Raji (cell line): Measurements from ENCODE around the gene CD40.

ENCODE experiments used
- POLR2A ChIP-seq: IDR thresholded peaks from 2 replicates; pipeline ENCODE4 v1.6.1; 2011; ENCODE audit warnings: low read depth, low read length, control low read depth; ENCODE audit not compliant: insufficient read depth

The CD40 gene

DNA sequence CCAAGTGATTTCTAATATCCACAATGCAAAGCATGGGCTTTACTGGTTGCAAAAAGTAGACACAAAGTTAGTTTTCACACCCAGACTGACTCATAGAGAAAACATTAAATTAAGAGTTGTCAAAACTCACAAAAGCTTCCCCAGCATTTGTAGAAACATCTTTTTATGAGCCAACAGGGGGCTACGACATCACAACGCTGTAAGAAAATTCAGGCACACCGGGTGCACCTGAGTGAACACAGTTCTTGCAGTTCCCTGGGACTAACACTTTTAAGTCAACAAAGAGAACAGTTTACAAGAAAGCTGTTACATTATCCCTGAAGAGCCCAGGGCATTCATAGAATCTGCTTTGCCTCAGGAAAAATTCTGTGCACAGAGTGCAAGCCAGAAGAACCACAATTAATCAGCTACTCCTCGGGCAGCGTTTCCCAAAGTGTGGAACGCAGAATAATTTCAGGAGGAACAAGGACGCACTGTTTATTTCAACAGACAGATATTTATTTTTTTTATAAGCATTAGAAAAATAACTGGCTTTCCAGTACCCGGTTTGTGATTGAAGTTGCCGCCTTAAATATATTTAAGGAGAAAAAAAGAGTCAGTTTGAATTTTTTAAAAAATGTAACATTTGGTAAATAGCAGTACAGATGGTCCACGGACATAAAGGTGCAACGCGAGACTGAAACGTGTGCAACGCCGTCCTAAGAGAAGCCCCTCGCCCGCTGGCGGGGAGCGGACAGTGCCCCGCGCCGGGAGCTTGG, 29.5 kb upstream of the CD40 start:
- TF ChIP-seq POLR2A: no peak

DNA sequence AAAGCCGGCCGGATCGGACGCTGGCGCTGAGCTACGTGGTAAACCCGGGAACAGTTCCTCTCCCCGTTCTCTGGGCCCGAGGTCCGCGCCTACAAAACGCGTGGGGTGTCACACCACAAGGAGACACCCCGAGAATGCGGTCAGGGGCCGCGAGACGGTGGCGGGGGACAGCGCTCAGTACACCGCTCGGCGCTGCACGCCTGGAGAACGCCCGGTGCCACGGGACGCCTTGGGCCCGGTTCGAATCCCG, 29.0 kb upstream of the CD40 start:
- TF ChIP-seq POLR2A: no peak

DNA sequence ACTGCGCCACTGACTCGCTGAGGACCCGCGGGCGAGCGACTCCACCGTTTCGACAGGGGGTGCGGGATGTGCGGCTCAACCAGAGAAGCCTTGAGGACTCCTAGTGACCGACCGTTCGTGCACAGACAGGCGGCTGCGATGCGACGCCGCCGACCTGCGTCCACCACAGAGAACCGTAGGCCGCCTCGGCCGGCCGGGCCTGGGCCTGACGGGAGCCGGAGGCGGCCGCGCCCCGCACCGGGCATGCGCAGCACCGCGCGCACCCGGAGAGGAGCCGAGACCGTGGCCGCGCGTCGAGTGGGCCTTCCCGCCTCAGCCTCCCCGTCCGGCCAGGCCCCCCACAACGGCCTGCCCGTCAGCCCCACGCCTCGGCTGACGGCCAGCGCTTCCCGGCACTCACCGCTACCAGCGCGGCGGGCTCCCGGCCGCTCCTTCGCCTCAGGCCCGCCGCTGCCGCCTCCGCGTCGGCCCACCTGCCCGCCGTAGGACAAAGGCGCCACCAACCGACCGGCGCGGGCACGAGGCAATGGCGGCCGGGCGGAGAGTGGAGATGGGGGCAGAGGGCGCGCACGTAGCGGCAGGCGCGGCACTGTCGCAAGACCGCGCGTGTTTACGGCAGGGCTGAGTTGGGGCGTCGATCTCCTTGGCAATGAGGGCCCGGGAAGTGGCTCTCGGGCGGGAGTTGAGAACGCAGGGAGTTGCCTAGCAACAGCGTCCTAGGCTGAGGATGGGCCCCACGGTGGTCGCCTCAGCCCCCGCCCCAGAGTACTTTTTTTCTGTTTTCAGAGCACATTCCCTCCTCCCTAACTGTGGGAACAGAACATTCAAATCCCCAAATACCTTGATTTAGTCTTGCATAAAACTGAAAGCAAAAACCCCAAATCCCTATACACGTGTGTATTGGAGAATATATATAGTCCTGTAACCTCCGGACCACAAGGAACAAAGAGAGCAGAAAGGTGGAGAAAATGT, 28.4 kb upstream of the CD40 start, which contains the start of gene NCOA5:
TSS of gene NCOA5 (minus strand) at position 546 of the 972 bp plus-strand sequence. CDS start 10,538 bp downstream, outside the sequence.
- TF ChIP-seq POLR2A: peak; percentile 83

DNA sequence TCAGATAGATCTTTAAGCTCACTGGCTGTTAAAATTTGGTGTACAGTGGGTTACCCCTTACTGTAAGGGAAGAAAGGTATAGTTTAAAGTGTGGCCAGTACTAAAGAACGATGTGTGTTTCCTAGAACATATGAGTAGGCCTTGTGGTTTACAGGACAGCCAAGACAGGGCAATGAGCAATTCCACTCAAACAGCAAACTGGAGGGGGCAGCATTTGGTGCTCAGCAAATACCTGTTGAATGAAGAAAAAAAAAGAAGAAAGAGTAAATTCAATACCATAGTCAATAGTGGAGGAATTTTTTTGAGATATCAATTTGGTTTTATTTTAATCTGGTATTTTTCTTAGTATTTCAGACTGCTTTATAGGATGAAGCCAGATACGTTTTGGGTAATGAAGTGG, 24.6 kb upstream of the CD40 start:
- TF ChIP-seq POLR2A: no peak

DNA sequence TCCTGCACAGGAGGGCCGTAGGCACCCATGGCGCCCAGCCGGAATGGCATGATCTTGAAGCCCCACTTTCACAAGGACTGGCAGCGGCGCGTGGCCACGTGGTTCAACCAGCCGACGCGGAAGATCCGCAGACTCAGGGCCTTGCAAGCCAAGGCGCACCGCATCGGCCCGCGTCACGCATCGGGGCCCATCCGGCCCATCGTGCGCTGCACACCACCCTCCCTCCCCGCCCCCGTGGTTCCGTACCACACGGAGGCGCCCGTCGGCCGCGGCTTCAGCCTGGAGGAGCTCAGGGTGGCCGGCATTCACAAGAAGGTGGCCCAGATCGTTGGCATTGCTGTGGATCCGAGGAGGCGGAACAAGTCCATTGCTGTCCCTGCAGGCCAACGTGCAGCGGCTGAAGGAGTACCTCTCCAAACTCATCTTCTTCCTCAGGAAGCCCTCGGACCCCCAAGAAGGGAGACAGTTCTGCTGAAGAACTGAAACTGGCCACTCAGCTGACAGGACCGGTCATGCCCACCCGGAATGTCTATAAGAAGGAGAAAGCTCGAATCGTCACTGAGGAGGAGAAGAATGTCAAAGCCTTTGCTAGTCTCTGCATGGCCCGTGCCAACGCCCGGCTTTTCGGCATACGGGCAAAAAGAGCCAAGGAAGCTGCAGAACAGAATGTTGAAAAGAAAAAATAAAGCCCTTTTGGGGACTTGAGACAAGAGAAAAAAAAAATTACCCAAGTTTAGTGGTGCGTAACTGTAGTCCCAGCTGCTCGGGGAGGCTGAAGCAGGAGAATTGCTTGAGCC, 18.4 kb upstream of the CD40 start:
- no peak for TF ChIP-seq POLR2A

DNA sequence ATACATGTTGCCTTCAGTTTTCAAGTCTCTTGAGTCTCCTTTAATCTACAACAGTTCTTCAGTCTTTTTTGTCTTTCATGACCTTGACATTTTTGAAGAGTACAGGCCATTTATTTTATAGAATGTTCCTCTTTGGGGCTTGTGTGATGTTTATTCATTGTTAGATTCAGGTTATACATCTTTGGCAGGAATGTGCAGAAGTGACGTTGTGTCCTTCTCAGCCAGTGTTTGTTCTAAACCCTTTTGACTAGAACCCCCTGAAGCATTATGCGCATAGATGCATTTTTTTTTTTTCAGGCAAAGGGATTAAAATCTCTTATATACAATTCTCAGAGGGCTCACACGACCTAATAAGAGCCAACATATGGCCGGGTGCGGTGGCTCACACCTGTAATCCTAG, 17.1 kb upstream of the CD40 start:
- no peak for TF ChIP-seq POLR2A

DNA sequence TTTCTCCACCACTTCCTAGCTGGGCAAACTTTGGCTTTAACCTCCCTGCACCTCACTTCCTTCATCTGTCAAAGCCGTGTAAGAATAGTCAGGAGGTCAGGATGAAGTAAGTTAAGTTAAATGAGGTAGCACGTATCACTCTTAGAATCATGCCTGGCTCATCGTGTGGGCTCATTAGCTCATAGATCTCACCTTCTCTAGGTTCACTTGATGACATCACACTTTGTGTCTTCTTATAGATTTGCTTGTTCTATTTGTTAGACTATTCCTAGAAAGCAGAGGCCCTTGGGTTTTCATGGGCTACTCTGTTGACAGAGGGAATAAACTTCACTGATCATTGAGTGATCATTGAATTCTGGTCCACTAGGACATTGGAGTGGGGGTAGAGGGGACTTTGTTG, 16.2 kb upstream of the CD40 start:
- TF ChIP-seq POLR2A: no peak

DNA sequence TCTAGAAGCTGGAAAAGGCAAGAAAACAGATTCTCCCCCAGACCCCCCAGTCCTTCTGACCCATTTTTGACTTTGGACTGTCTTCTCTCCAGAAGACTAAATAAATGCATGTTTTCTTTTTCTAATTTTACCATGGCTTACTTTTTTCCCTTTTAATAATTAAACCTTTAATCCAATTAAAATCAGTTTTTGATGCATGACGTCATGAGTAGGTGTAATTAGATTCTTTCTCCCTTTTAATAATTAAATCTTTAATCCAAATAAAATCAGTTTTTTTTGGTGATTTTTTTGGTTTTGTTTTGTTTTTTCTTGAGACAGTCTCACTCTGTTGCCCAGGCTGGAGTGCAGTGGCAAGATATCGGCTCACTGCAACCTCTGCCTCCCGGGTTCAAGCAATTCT, 15.2 kb upstream of the CD40 start:
- TF ChIP-seq POLR2A: no peak

DNA sequence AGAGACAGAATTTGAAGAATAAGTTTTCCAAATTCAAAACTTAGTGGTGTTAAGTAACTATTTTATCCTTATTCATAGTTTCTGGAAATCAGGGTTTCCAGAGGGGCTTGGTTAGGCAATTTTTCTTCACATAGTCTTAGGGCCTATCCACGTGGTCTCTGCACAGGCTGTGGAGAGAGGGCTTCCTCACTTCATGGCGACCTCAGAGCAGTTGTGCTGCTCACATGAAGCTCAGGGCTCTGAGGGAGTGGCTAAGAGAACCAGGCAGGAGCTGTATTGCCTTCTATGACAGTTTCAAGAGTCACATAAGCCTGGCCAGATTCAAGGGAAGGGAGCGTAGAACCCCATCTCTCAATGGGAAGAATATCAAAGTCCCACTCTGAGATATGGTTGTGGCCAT, 13.9 kb upstream of the CD40 start:
- no peak for TF ChIP-seq POLR2A

DNA sequence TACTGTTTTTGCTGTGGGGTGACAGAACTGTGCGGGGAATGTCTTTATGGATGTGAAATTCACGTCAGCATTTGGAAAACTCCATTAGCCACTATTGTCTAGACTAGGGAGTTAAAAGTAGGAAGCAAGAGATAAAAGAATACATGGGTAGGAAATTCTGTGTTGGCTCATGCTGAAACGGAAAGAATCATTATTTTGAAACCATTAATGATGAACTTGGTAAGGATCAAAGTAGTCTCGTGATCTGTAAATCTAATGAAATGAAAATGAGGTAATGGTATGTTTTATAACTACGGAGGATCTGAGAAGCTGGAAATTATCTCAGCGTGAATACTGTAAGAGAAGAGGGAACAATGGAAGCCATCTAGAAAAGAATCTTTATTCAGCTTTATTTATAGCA, 11.1 kb upstream of the CD40 start:
- no peak for TF ChIP-seq POLR2A

DNA sequence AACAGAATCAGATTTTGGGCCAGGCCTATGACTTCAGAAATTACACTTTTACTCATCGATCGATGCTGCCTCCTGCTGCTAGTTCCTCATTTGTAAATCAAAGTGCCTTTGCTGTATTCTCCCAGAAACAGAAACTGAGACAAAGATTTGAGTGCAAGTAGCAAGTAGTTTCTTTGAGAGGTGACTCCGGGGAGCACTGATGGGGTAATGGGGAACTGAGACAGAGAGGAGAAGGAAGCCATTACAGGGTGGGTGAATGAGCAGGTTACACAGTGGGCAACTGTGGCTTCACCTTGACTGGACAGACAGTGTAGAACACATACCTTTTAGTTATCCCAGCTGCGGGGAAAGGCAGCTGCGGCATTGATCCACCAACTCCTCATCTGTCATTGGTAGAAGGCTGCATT, 9.7 kb upstream of the CD40 start:
- no peak for TF ChIP-seq POLR2A

DNA sequence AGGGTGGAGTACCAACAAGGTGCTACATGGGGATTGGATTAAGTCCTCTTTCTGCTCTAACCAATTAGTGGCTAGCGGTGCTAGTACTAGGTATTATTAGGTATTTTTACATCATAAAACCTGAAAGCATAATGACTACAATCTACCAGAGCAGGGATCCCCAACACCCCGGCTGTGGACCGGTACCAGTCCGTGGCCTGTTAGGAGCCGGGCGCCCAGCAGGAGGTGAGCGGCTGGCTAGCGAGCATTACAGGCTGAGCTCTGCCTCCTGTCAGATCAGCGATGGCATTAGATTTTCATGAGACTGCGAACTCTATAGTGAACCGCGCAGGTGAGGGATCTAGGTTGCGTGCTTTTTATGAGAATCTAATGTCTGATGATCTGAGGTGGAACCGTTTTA, 9.1 kb upstream of the CD40 start:
- TF ChIP-seq POLR2A: no peak

DNA sequence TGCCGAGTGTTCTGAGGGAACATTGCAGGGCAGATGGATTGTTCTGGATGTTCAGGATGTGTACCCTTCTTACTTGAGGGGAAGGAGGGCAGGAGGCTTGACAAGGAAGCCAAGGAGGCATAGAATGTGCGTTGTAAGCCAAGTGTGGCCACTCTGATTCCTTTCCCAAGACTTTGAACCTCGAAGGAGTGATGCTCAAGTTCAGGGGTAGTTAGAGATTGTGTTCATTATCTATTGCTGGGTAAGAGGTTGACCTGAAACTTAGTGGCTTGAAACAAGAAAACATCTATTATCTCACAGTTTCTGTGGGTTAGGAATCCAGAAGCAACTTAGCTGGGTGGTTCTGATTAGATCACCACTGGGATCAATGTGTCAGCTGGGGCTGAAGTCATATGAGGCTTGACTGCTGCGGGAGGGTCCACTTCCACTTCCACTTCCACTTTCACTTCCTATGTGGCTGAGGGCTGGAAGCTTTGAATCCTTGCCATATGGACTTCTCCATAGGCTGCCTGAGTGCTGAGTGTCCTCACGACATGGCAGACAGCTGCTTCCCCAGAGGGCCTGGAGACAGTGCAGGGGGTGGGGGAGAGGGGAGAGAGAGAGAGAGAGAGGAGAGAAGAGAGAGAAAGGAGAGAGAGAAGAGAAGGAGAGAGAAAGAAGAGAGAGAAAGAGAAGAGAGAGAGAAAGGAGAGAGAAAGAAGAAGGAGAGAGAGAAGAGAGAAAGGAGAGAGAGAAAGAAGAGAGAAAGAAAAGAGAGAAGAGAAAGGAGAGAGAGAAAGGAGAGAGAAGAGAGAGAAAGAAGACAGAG, 6.9 kb upstream of the CD40 start:
- no peak for TF ChIP-seq POLR2A

DNA sequence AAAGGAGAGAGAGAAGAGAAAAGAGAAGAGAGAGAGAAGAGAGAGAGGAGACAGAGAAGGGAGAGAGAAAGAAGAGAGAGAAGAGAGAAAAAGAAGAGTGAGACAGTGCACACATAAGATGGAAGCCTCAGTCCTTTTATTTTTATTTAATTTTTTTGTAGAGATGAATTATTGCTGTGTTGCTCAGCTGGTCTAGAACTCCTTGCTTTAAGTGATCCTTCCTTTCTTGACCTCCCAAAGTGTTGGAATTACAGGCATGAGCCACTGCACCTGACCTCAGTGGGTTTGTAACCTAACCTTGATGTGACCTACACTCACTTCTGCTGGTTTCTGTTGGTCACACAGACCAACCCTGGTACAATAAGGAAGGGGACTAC, 6.3 kb upstream of the CD40 start:
- TF ChIP-seq POLR2A: no peak
